Fibroblast of upper back skin (primary cell): Measurements from ENCODE around the gene ABO.
"Not testable (repeated sequence)": the region's sequence is repeated elsewhere in the genome, so short reads cannot be mapped to it uniquely, and the experiment has no call there.

Experiments
- DNase-seq: peaks from one replicate; pipeline ENCODE4 v3.0.0-alpha.2; 2013

The ABO gene

GRCh38 chr9:133286523-133286922, 11.5 kb upstream of the ABO start:
- peak; percentile 13 for DNase-seq

- no peak for DNase-seq
These were observed 10.3 kb upstream of the ABO start for GRCh38 chr9:133285252-133285775.

GRCh38 chr9:133284362-133284761, 9.4 kb upstream of the ABO start:
- no peak for DNase-seq

DNA sequence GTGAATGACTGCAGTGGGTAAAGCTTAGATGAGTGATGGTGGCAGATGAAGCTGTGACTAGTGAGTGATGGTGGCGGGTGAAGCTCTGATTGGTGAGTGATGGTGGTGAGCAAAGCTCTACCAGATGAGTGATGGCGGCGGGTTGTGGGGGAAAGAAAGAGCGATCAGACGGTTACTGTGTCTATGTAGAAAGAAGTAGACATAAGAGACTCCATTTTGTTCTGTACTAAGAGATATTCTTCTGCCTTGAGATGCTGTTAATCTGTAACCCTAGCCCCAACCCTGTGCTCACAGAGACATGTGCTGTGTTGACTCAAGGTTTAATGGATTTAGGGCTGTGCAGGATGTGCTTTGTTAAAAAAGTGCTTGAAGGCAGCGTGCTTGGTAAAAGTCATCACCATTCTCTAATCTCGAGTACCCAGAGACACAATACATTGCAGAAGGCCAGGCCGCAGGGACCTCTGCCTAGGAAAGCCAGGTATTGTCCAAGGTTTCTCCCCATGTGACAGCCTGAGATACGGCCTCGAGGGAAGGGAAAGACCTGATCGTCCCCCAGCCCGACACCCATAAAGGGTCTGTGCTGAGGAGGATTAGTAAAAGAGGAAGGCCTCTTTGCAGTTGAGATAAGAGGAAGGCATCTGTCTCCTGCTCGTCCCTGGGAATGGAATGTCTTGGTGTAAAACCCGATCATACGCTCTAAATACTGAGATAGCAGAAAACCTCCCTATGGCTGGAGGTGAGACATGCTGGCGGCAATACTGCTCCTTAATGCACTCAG, 8.4 kb upstream of the ABO start:
- not testable (repeated sequence) for DNase-seq

GRCh38 chr9:133282464-133283238, 7.7 kb upstream of the ABO start:
- DNase-seq, result no peak

- DNase-seq, result no peak
These were observed 5.4 kb upstream of the ABO start for GRCh38 chr9:133280392-133280791.

DNA sequence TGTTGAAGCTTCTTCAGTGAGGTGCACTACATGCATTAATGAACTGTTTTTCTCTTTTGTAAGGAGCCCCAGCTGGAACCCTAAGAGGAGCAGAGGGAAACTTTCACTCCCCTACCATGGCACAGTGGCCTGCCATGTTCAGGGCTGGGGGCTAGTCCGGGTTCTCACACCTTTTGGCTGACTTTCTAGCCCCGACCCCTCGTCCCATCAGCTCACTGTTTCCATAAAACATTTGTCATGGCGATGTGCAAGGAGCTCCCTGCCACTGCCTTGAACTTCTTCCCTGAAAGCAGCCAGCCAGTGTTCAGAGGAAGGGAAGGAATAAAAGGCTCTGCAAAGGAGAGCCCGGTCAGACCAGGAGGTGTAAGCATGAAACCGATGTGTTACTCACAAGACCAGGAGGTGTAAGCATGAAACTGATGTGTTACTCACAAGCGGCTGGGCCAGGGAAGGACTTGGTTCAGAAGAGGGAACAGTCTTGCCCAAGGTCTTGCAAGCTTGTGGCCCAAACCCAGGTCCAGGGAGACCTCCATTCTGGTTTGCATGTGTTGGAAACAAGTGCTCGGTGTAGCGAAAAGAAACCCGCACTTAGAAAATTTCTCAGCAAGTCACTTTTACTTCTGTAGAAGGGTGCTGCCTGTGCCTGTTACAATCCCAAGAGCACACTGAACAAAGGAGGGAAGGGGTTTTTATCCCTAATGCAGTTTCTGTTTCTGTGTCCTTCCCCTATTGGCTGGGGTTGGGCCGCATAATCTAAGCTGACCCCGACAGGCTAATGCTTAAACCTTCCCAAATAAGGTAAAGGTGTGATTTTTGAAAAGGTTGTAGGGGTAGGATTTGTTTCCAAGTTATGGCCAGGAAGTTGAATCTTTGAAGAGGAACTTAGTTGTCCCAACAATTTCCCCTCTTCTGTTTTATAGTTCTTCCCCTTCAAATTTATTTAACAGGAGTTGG, 3.4 kb upstream of the ABO start:
- no peak for DNase-seq

DNA sequence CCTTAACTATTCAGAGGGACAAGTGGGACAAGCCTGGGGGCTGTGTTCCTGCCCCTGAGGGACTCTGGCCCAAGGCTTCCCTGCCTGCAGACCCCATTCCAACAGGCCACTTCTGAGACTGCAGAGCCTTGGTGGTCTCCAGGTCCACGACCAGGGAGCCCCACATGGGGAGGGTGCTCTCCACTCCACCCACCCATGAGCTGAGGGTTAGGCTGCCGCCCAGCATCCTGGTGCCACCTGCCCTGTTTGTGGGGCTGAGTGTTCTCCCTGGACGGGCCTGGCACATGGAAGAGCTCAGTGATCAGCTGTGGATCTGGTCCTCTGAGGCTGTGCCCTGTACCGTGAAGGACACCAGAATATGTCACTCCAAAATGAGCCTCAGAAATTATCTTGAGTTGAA, 2.5 kb upstream of the ABO start:
- no peak for DNase-seq

GRCh38 chr9:133276923-133277322, 1.9 kb upstream of the ABO start:
- DNase-seq, result no peak

DNA sequence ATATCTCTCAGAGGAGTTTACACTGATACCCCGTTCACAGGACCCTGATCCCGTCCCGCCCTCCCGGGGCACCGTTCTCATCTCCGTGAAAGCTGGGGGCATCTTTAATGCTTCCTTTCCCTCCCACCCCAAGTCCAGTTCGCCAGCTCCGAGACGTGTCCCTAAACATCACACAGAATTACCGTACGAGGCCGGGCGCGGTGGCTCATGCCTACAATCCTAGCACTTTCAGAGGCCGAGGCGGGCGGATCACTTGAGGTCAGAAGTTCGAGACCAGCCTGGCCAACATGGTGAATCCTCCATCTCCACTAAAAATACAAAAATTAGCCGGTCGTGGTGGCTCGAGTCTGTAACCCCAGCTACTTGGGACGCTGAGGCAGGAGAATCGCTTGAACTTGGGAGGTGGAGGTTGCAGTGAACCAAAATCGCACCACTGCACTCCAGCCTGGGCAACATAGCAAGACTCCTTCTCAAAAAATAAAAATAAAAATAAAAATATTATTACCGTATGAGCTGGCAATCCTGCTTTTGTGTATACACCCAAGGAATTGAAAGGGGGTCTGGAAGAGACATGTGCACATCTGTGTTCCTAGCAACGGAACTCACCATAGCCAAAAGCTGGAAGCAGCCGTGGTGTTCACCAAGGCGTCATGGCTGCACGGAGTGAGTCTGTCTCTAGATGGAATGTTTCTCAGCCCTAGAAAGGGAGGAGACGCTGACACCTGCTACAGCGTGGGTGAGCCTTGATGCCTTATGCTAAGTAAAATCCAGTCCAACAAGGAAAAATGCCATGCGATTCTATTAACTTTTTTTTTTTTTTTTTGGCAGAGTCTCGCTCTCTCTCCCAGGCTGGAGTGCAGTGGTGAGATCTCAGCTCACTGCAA, 1.2 kb upstream of the ABO start:
- DNase-seq, result no peak

DNA sequence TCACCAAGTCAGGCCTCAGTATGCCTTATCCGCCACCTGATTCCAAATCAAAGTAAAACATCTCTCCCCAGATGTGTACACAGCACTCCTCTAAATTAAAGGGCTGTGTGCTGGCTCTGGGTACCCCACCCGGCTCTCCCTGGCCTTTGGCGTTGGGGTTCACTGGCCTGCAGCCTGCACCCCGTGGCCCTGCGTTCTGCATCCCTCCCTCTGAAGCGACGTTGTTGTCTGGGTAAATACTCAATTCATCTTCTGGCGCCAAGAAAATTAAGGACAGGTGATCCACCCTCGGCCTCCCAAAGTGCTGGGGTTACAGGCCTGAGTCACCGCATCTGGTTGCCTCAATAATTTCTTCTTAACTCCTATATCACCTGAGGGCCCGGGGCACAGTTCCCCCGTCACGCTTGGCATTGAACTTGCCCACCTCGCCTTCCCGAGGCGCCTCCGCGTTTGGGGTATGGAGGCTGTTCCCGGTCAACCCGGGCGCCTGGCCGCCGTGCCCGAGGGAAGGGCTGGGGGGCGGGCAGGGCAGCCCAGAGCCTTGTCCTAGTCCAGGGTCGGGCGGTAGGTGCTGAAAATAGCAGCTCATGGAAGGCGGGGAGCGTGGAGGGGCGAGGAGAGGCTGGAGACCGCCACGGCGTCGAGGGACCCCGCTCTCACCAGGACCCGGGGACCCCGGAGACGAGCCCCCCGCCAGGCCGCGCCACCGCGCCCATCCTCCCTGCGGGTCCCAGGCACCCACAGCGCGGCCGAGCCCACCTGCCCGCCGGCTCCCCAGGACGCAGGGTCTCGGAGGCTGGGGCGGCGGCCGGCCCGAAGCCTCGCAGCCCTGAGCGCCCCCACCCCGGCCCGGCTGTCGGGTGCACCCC, 531 bp downstream of the ABO start:
- no peak for DNase-seq

DNA sequence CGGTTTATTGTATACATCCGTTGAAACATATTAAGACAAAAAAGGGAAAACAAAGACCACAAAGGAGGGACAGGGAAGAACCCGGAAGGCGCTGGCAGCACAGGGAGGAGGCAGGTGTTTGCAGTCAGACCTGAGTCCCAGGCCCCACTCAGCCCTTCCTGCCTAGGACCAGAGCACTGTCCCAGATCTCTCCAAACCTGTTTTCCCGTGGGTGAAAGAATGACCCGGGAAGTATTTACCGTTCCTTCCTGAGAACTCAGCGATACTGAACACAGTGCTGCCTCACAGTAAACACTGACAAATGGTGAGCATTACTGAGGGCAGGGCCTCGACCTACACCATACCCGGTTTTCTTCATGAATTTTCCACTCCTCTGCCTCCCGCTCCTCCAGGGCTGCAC, 1.2 kb downstream of the ABO start:
- DNase-seq, result no peak

DNA sequence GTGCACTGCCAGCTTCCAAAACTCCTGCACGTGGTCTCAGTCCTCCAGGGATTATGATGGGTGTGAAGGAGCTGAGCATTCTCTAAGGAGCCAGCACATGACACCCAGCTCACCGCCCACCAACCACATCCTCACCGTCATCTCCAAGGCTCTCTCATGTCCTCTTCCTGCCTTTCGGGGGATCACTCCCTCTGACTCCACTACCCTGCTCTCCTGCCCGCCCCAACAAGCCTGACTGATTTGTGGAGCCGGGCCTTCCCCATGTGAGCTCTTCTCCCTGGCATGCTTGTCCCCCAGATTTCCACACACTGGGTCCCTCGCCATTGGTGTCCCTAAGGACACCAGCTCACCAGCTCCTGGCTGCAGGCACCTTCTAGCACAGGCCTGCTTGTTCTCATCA, 1.9 kb downstream of the ABO start:
- DNase-seq, result no peak

GRCh38 chr9:133269537-133270362, 5.3 kb downstream of the ABO start:
- no peak for DNase-seq

GRCh38 chr9:133269136-133269535, 5.9 kb downstream of the ABO start:
- DNase-seq, result not testable (repeated sequence)

DNA sequence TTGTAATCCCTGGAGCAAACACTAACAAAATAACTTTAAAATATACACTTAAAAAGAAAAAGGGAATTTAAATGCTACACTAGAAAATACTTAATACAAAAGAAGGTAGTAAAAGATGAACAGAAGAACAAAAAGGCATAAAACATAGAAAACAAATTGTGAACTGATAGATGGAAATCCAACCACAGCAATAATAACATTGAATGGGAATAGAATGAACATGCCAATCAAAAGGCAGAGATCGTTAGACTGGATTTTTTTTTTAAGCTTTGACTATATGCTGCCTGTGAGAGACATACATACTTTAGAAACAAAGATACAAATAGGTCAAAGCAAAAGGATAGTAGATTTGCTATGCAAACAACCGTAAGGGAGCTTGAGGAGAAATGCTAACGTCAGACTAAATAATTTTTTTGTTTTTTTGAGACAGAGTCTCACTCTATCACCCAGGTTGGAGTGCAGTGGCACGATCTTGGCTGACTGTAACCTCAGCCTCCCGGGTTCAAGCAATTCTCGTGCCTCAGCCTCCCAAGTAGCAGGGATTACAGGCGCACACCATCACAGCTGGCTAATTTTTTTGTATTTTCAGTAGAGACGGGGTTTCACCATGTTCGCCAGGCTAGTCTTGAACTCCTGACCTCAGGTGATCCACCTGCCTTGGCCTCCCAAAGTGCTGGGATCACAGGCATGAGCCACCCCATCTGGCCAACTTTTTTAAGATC, 6.5 kb downstream of the ABO start:
- no peak for DNase-seq

DNA sequence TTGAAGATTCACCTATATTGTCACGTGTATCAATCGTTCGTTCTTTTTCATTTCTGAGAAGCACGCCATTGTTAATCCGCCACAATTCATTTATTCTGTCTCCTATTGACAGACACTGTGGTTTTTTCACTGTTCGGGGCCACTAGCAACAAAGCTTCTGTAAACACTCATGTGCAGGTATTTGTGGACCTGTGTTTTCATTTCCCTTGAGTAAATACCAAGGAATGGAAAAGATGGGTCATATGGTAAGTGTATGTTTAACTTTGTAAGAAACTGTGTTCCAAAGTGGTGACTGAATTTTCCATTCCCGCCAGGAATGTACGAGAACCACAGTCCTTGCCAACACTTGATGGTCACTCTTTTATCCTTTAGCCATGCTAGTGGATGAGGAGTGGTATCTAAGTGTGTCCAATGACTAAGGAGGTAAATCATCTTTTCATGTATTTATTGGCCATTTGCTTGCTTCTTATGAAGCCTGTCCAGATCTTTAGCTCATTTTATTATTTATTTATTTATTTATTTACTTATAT, 10.7 kb downstream of the ABO start:
- no peak for DNase-seq

DNA sequence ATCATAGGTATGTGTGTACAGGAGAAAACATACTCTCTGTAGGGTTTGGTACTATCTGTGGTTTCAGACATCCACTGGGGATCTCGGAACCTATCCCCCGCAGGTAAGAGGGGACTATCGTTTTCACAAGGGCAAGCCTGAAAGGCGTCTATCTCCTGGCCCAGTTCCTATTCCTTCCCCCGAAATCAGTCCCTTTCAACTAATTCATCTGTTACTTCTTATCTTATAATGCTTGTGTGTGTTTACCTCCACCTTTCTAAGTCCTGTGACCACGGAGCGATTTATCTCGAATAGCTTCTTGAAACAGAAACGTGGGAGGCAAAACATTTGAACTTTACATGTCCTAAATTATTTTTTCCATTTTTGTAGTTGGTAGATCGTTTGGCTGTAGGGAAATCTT, 11.4 kb downstream of the ABO start:
- DNase-seq, result no peak

GRCh38 chr9:133262226-133262625, 12.8 kb downstream of the ABO start:
- DNase-seq, result no peak
